OCI-LY1 (cell line): Measurements from ENCODE around the gene ESR1.

Experiments
- CTCF ChIP-seq: fragments of 200-600 bp; sonication (generic), shearing (Covaris generic); IDR thresholded peaks from 2 replicates; pipeline ENCODE4 v1.5.1; 2017; ENCODE audit warnings: mild to moderate bottlenecking, antibody characterized with exemption, low read length, moderate library complexity, mixed read lengths
- EZH2 ChIP-seq: fragments of 200-600 bp; sonication (generic), shearing (Covaris generic); IDR thresholded peaks from 2 replicates; pipeline ENCODE4 v1.8.0; 2017; ENCODE audit warnings: borderline replicate concordance, mixed run types, mild to moderate bottlenecking, antibody characterized with exemption, low read length, moderate library complexity, mixed read lengths

- TF ChIP-seq CTCF (no peak), EZH2 (no peak)
These were observed 366.5 kb downstream of the ESR1 start for GRCh38 chr6:152173957-152174356.
